ENCODE data around the gene PABPC1L.

DNA sequence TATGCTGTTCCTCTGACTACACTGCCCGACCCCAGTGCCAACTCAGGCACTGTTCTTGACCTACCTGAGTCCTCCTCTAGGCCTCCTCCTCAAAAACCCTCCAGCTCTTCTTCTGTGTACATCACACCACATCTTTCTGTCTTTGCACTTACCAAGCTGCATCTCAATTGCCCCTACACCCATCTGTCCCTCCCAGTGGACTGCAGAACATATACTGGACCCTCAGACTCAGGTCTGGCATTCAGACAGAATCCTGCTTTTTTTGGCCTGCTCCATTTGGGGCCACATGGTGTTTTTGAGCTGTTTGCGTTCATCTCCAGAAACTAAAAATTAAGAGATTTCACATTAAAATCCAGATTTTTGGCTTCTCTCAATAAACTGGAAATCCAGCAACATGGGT lies 47.6 kb upstream of the PABPC1L start:
- TF ChIP-seq, protein P1, sequence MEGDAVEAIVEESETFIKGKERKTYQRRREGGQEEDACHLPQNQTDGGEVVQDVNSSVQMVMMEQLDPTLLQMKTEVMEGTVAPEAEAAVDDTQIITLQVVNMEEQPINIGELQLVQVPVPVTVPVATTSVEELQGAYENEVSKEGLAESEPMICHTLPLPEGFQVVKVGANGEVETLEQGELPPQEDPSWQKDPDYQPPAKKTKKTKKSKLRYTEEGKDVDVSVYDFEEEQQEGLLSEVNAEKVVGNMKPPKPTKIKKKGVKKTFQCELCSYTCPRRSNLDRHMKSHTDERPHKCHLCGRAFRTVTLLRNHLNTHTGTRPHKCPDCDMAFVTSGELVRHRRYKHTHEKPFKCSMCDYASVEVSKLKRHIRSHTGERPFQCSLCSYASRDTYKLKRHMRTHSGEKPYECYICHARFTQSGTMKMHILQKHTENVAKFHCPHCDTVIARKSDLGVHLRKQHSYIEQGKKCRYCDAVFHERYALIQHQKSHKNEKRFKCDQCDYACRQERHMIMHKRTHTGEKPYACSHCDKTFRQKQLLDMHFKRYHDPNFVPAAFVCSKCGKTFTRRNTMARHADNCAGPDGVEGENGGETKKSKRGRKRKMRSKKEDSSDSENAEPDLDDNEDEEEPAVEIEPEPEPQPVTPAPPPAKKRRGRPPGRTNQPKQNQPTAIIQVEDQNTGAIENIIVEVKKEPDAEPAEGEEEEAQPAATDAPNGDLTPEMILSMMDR (IDR thresholded peaks at IDR 0.05): no peak
- no peak for TF ChIP-seq POLR2A (IDR thresholded peaks at IDR 0.05)

Measured in body of pancreas (tissue), 4 donors.